Lower lobe of right lung (tissue), 2 donors: ENCODE measurements around the gene EIF1AY. TPM values are rescaled to one million over a fixed set of nuclear protein-coding genes. Genes with fewer than 3 reads are reported as not detected.

Experiments used
- ATAC-seq, 2 donors: fragments of 200-7000 bp; cut with Tn5 transposase; one replicate each; pipeline ENCODE4 v1.9.1; 2020 to 2022; ENCODE audit warnings: mild to moderate bottlenecking in 2 of 2, moderate library complexity in 2 of 2
- DNase-seq: peaks from one replicate; pipeline ENCODE4 v3.0.0-alpha.2; 2020
- H3K27ac ChIP-seq: fragments of 200-600 bp; one replicate; pipeline ENCODE4 v1.8.0; 2022
- H3K27me3 ChIP-seq: fragments of 200-600 bp; one replicate; pipeline ENCODE4 v1.8.0; 2022; ENCODE audit warnings: low read depth
- H3K36me3 ChIP-seq: fragments of 200-600 bp; one replicate; pipeline ENCODE4 v1.8.0; 2022; ENCODE audit warnings: mild to moderate bottlenecking
- H3K4me1 ChIP-seq: fragments of 200-600 bp; one replicate; pipeline ENCODE4 v1.8.0; 2022
- H3K4me3 ChIP-seq: fragments of 200-600 bp; one replicate; pipeline ENCODE4 v1.8.0; 2022; ENCODE audit warnings: mild to moderate bottlenecking
- H3K9me3 ChIP-seq: fragments of 200-600 bp; one replicate; pipeline ENCODE4 v1.8.0; 2022
- CTCF ChIP-seq: fragments of 200-600 bp; IDR thresholded peaks from one replicate; pipeline ENCODE4 v1.8.0; 2022; ENCODE audit warnings: antibody characterized with exemption, mild to moderate bottlenecking
- intact Hi-C: fragments of 100-400 bp; cut with DNase I; formaldehyde crosslinking; loops from one replicate; pipeline ENCODE4 v1.11.0; 2022
- total RNA-seq: library from RNA; stranded (reverse); fragmentation: NEBNext Ultra II Directional; extraction: Animal tissue kit (Norgen Biotek cat#: 25700); gene quantifications from one replicate; pipeline ENCODE4 v1.2.1, GENCODE V29; 2021
- donor health status: DM: no; HTN: yes; CAD: no; lungs with severe emphysema.

Gene EIF1AY
- total RNA-seq, 1 donor from 2014 or later, result 22.4 TPM

GRCh38 chrY:20559873-20560512 lies 15.6 kb upstream of the EIF1AY start:
- Histone ChIP-seq H3K4me3 (no peak overlapping the region), H3K36me3 (no peaks in the 10 kb centered on the region), H3K27ac (no peak overlapping the region), H3K27me3 (no peaks in the 10 kb centered on the region), H3K9me3 (no peaks in the 10 kb centered on the region), H3K4me1 (no peaks in the 10 kb centered on the region)
- no peak for TF ChIP-seq CTCF
- ATAC-seq, result no peak
- no peak for DNase-seq
- intact Hi-C loops, result no loop called here

- Histone ChIP-seq H3K27ac (no peak overlapping the region), H3K4me3 (no peak overlapping the region), H3K36me3 (no peaks in the 10 kb centered on the region), H3K27me3 (no peaks in the 10 kb centered on the region), H3K9me3 (no peaks in the 10 kb centered on the region), H3K4me1 (no peaks in the 10 kb centered on the region)
- intact Hi-C loops, result no loop called here
- DNase-seq, result no peak
- ATAC-seq, result no peak
- no peak for TF ChIP-seq CTCF
Observed at GRCh38 chrY:20571306-20571705, 4.3 kb upstream of the EIF1AY start.

GRCh38 chrY:20576506-20576905 lies 930 bp downstream of the EIF1AY start:
- ATAC-seq, result no peak
- H3K27ac ChIP-seq, result peak overlapping the region; percentile 91

GRCh38 chrY:20578206-20578605 lies 2.6 kb downstream of the EIF1AY start:
- Histone ChIP-seq H3K4me1 (no peaks in the 10 kb centered on the region), H3K27ac (no peak overlapping the region), H3K4me3 (no peak overlapping the region), H3K9me3 (no peaks in the 10 kb centered on the region), H3K27me3 (no peaks in the 10 kb centered on the region), H3K36me3 (no peaks in the 10 kb centered on the region)
- TF ChIP-seq CTCF, result no peak
- DNase-seq (no peak), ATAC-seq (no peak)
- intact Hi-C loops, result no loop called here

More at GRCh38 chrY:20576506-20576905, 930 bp downstream of the EIF1AY start:
- TF ChIP-seq CTCF, result peak; percentile 18
- H3K36me3 ChIP-seq, result no peaks in the 10 kb centered on the region
- no peaks in the 10 kb centered on the region for H3K4me1 ChIP-seq
- H3K27me3 ChIP-seq, result no peaks in the 10 kb centered on the region
- H3K4me3 ChIP-seq, result peak overlapping the region; percentile 67
- intact Hi-C loops, result no loop called here
- H3K9me3 ChIP-seq, result no peaks in the 10 kb centered on the region
- DNase-seq, result no peak

- no peak for ATAC-seq
- Histone ChIP-seq H3K4me1 (no peaks in the 10 kb centered on the region), H3K9me3 (no peaks in the 10 kb centered on the region), H3K27ac (no peak overlapping the region), H3K4me3 (no peak overlapping the region), H3K36me3 (peaks cover 11% of the 10 kb centered on the region), H3K27me3 (no peaks in the 10 kb centered on the region)
- intact Hi-C loops, result no loop called here
- DNase-seq, result no peak
- TF ChIP-seq CTCF, result no peak
Observed at GRCh38 chrY:20581687-20582086, 6.1 kb downstream of the EIF1AY start.
